Spleen (tissue), 7 donors: ENCODE measurements around the gene GPR52.

Experiments
- POLR2A ChIP-seq, 3 donors: fragments of 450-650 bp; IDR thresholded peaks; one replicate each; pipeline ENCODE4 v1.5.1; 2017; ENCODE audit warnings: antibody characterized with exemption in 3 of 3, mild to moderate bottlenecking in 1 of 3
- POLR2AphosphoS5 ChIP-seq, 3 donors: sonication (generic); formaldehyde crosslinking; IDR thresholded peaks; one replicate each; pipeline ENCODE4 v1.5.1; 2017; ENCODE audit warnings: antibody characterized with exemption in 3 of 3
- TF ChIP-seq, protein P1 (sequence below), 11 experiments: fragments of 200-600 bp in 7 of 11; fragments of 450-650 bp in 4 of 11; sonication (generic) in 4 of 11; IDR thresholded peaks in 8 of 11; conservative IDR thresholded peaks in 3 of 11; 1 replicate in 7 of 11; 2 replicates in 4 of 11; pipeline versions ENCODE4 v1.4.0 to v1.8.0; 2016 to 2021; ENCODE audit warnings: antibody characterized with exemption in 11 of 11, inconsistent platforms in 4 of 11, mild to moderate bottlenecking in 1 of 11
- donor health status: DM: no; HTN: no; CAD: no; lungs with moderate emphysema.
- donor health status: DM: no; HTN: no; CAD: no.
- donor health status: DM: no; HTN: no; CAD: no.

DNA sequence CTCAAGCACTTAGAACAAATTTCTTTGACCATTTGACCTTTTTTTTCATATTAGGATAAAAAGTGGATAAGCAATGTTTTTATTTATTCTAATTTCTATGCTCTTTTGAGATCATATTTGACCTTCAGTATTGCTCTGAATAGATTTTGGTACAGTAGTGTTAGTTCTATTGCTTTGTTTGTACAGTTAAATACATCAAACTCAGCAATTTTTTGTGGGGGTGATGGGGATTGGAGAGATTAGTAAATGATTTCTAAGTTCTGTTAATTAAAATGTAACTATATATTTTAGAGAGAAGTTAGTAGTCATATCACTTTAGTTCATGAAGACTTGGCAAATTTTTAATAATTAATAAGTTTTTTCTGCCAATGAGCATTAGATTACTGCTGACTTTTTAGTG, 2.4 kb upstream of the GPR52 start:
- TF ChIP-seq, protein P1, sequence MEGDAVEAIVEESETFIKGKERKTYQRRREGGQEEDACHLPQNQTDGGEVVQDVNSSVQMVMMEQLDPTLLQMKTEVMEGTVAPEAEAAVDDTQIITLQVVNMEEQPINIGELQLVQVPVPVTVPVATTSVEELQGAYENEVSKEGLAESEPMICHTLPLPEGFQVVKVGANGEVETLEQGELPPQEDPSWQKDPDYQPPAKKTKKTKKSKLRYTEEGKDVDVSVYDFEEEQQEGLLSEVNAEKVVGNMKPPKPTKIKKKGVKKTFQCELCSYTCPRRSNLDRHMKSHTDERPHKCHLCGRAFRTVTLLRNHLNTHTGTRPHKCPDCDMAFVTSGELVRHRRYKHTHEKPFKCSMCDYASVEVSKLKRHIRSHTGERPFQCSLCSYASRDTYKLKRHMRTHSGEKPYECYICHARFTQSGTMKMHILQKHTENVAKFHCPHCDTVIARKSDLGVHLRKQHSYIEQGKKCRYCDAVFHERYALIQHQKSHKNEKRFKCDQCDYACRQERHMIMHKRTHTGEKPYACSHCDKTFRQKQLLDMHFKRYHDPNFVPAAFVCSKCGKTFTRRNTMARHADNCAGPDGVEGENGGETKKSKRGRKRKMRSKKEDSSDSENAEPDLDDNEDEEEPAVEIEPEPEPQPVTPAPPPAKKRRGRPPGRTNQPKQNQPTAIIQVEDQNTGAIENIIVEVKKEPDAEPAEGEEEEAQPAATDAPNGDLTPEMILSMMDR (IDR thresholded peaks at IDR 0.05 in 8 of 11, conservative IDR thresholded peaks at IDR 0.05 in 3 of 11), result no peak
- TF ChIP-seq POLR2A (IDR thresholded peaks at IDR 0.05), result no peak
- TF ChIP-seq POLR2AphosphoS5 (IDR thresholded peaks at IDR 0.05), result no peak
